CD4-positive, alpha-beta T cell (primary cell): ENCODE results near the gene TUB. TPM values are rescaled to one million over a fixed set of nuclear protein-coding genes. Genes with fewer than 3 reads are reported as not detected.

Source experiments
- ATAC-seq: fragments of 200-7000 bp; cut with Tn5 transposase; one replicate; pipeline ENCODE4 v1.10.0; 2022; ENCODE audit warnings: mild to moderate bottlenecking; ENCODE audit not compliant: poor library complexity
- CTCF ChIA-PET: fragments of 350-600 bp; sonication (Branson Sonifier 250); formaldehyde crosslinking; loops from one replicate; lab custom pipeline; 2021; ENCODE audit warnings: antibody characterized with exemption, inconsistent platforms; lab: Charles Lee
- POLR2A ChIA-PET: fragments of 350-600 bp; sonication (Branson Sonifier 250); formaldehyde crosslinking; loops from one replicate; lab custom pipeline; 2021; ENCODE audit warnings: antibody characterized with exemption, inconsistent platforms; lab: Charles Lee
- DNase-seq, 14 experiments: peaks; one replicate each; pipeline ENCODE4 v3.0.0-alpha.2; 2013 to 2020; ENCODE audit warnings: mixed read lengths in 2 of 14
- H3K27ac ChIP-seq, 2 donors: one replicate each; pipeline versions ENCODE4 v1.5.1 to v1.7.0; 2013; ENCODE audit warnings: low read length in 2 of 2, low read depth in 1 of 2, mild to moderate bottlenecking in 1 of 2
- H3K27me3 ChIP-seq, 2 experiments: 1 replicate in 1 of 2; 2 replicates in 1 of 2; pipeline versions ENCODE4 v1.6.1 to v1.7.0; 2013; ENCODE audit warnings: low read length in 2 of 2, control low read depth in 1 of 2, mild to moderate bottlenecking in 1 of 2, moderate library complexity in 1 of 2; ENCODE audit not compliant: insufficient read depth in 2 of 2, control insufficient read depth in 1 of 2
- H3K36me3 ChIP-seq: one replicate; pipeline ENCODE4 v1.6.1; 2013; ENCODE audit warnings: low read length, control low read depth; ENCODE audit not compliant: insufficient read depth
- H3K4me1 ChIP-seq: one replicate; pipeline ENCODE4 v1.6.1; 2013; ENCODE audit warnings: low read length, control low read depth; ENCODE audit not compliant: insufficient read depth
- H3K4me3 ChIP-seq: one replicate; pipeline ENCODE4 v1.5.1; 2013; ENCODE audit warnings: mild to moderate bottlenecking, low read length, moderate library complexity
- H3K9me3 ChIP-seq, 2 experiments: 1 replicate in 1 of 2; 2 replicates in 1 of 2; pipeline versions ENCODE4 v1.6.1 to v1.7.0; 2013; ENCODE audit warnings: low read length in 2 of 2, mild to moderate bottlenecking in 2 of 2, control low read depth in 1 of 2, moderate library complexity in 1 of 2; ENCODE audit not compliant: control insufficient read depth in 1 of 2, insufficient read depth in 1 of 2
- H3K27ac Mint-ChIP-seq: one replicate; pipeline ENCODE4 v1.8.0; 2020; ENCODE audit warnings: mixed read lengths
- H3K27me3 Mint-ChIP-seq: one replicate; pipeline ENCODE4 v1.8.0; 2021; ENCODE audit warnings: mixed read lengths
- H3K36me3 Mint-ChIP-seq: one replicate; pipeline ENCODE4 v1.8.0; 2021; ENCODE audit warnings: low read depth, mixed read lengths
- H3K4me1 Mint-ChIP-seq: one replicate; pipeline ENCODE4 v1.8.0; 2021; ENCODE audit warnings: low read depth, mixed read lengths
- H3K4me3 Mint-ChIP-seq: one replicate; pipeline ENCODE4 v1.8.0; 2020; ENCODE audit warnings: mild to moderate bottlenecking, mixed read lengths
- H3K9me3 Mint-ChIP-seq: one replicate; pipeline ENCODE4 v1.8.0; 2020; ENCODE audit warnings: mixed read lengths
- intact Hi-C, 2 experiments: fragments of 100-400 bp; cut with DNase I in 1 of 2; cut with micrococcal nuclease in 1 of 2; formaldehyde crosslinking; loops; one replicate each; pipeline versions ENCODE4 v1.15.1 to v1.9.0; 2023 to 2025; cut with DNase I, micrococcal nuclease
- total RNA-seq, 174 experiments: library from RNA in 2 of 174; stranded (reverse) in 2 of 174; gene quantifications; one replicate each; pipeline ENCODE4 v1.2.3 and lab custom pipeline; 2021 to 2026
- TF ChIP-seq, protein P1 (sequence below): fragments of 200-600 bp; IDR thresholded peaks from one replicate; pipeline ENCODE4 v1.8.0; 2022; ENCODE audit warnings: antibody characterized with exemption, mild to moderate bottlenecking

The TUB gene
- total RNA-seq, 2 experiments from 2014 or later = 0.08 TPM; not detected in 1

DNA sequence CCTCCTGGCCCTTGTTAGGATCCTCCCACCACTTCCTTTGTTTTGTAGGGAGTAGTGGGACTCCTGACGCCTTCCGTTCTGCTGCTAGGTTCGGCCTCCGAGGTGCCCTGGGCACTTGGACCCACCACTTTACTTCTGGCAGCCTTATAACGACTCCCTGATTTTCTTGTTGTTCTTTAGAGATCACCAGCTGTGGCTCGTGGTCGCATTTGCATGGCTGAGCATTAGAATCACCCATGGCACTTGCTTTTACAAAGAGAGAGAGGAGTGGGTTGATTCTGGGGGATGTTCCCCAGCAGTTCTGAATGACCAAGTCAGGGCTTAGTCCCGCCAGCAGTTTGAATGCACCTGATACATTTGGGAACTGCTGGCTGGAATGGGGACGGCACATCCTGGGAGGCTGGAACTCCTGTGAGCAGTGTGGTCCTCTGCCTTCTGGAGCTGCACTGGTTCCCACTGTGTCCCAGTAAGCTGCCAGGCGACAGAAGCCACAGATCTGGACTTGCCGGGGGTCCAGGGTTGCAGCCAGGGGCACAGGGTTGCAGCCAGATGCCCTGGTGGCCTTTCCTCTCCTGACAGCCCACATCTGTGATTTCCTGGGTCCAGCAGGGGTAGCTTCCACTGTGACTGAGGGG lies 4.1 kb downstream of the TUB start:
- H3K27me3 Mint-ChIP-seq = peaks cover 59% of the 10 kb centered on the region
- DNase-seq = no peak
- ATAC-seq = no peak
- no peaks in the 10 kb centered on the region for H3K36me3 Mint-ChIP-seq
- no peaks in the 10 kb centered on the region for H3K9me3 Mint-ChIP-seq
- no peak overlapping the region for H3K4me3 Mint-ChIP-seq
- peaks cover 4% of the 10 kb centered on the region for H3K4me1 Mint-ChIP-seq
- no peak overlapping the region for H3K4me3 ChIP-seq
- TF ChIP-seq, protein P1, sequence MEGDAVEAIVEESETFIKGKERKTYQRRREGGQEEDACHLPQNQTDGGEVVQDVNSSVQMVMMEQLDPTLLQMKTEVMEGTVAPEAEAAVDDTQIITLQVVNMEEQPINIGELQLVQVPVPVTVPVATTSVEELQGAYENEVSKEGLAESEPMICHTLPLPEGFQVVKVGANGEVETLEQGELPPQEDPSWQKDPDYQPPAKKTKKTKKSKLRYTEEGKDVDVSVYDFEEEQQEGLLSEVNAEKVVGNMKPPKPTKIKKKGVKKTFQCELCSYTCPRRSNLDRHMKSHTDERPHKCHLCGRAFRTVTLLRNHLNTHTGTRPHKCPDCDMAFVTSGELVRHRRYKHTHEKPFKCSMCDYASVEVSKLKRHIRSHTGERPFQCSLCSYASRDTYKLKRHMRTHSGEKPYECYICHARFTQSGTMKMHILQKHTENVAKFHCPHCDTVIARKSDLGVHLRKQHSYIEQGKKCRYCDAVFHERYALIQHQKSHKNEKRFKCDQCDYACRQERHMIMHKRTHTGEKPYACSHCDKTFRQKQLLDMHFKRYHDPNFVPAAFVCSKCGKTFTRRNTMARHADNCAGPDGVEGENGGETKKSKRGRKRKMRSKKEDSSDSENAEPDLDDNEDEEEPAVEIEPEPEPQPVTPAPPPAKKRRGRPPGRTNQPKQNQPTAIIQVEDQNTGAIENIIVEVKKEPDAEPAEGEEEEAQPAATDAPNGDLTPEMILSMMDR = no peak
- H3K27me3 ChIP-seq = peaks cover 25 to 31% of the 10 kb centered on the region in 2 experiments
- CTCF ChIA-PET = no interaction called here
- no peak overlapping the region for H3K27ac Mint-ChIP-seq
- peaks cover 10% of the 10 kb centered on the region for H3K4me1 ChIP-seq
- intact Hi-C loops = no loop called here
- no peaks in the 10 kb centered on the region for H3K36me3 ChIP-seq
- POLR2A ChIA-PET = no interaction called here
- no peak overlapping the region for H3K27ac ChIP-seq
- H3K9me3 ChIP-seq = no peaks in the 10 kb centered on the region

DNA sequence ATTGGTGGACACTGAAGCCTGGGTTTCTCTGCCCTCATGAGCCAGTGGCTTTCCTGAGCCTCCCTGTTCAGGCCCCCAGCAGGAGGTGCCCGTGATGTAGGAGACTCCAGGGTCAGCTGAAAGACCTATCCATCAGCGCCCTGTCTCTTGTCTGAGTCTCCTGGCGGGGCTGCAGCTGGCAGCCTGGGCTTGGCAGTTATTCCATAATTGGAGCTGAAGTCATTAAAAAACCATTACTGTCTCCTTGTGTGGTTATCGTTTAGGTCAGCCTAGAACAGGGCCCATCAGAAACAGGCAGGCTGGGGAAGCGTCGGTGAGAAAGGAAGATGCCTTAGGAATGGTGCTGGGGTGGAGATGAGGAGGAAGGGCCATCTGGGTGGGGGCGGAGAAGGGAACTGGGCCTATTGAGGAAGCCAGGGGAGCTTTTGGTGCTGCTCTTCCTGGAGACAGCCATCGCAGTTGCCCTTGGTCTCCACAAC lies 5.0 kb downstream of the TUB start:
- POLR2A ChIA-PET = no interaction called here
- Histone ChIP-seq H3K4me1 (peaks cover 6% of the 10 kb centered on the region), H3K27ac (no peak overlapping the region), H3K27me3 (peaks cover 19 to 29% of the 10 kb centered on the region in 2 experiments), H3K4me3 (no peak overlapping the region), H3K9me3 (no peaks in the 10 kb centered on the region), H3K36me3 (no peaks in the 10 kb centered on the region)
- no peaks in the 10 kb centered on the region for H3K9me3 Mint-ChIP-seq
- DNase-seq (no peak), ATAC-seq (no peak)
- H3K36me3 Mint-ChIP-seq = no peaks in the 10 kb centered on the region
- H3K27ac Mint-ChIP-seq = no peak overlapping the region
- H3K27me3 Mint-ChIP-seq = peaks cover 52% of the 10 kb centered on the region
- CTCF ChIA-PET = no interaction called here
- H3K4me3 Mint-ChIP-seq = no peak overlapping the region
- intact Hi-C loops = no loop called here
- peaks cover 4% of the 10 kb centered on the region for H3K4me1 Mint-ChIP-seq
- TF ChIP-seq, protein P1 = no peak

DNA sequence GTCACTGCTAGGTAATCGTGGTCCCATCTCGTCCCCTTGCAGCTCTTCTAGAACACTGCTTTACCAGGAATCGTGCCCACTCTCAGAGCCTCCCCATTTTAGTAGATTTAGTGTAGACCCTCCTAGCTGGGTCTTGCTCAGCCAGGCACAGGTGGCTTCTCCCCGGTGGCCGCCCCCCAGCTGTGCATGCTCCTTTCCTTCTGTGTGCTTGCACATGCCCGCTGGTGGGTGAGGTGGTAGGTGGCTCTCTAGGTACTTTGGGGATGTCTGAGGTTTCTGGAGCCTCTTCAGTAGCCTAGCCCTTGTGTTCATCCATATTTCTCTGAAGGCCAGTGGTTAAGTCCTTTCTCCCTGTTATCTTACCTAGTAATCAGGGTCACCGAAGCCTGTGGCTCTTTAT lies 5.6 kb downstream of the TUB start:
- Histone ChIP-seq H3K27me3 (peaks cover 17 to 27% of the 10 kb centered on the region in 2 experiments), H3K4me1 (peaks cover 3% of the 10 kb centered on the region)
- POLR2A ChIA-PET = no interaction called here

More for the DNA sequence above, 5.6 kb downstream of the TUB start:
- CTCF ChIA-PET = no interaction called here
- Histone ChIP-seq H3K4me3 (no peak overlapping the region), H3K27ac (no peak overlapping the region), H3K9me3 (no peaks in the 10 kb centered on the region), H3K36me3 (no peaks in the 10 kb centered on the region)
- H3K36me3 Mint-ChIP-seq = no peaks in the 10 kb centered on the region
- H3K4me3 Mint-ChIP-seq = no peak overlapping the region
- H3K27me3 Mint-ChIP-seq = peaks cover 52% of the 10 kb centered on the region
- no peak for DNase-seq
- H3K4me1 Mint-ChIP-seq = peaks cover 7% of the 10 kb centered on the region
- H3K9me3 Mint-ChIP-seq = no peaks in the 10 kb centered on the region
- no peak for ATAC-seq
- TF ChIP-seq, protein P1 = no peak
- no peak overlapping the region for H3K27ac Mint-ChIP-seq
- intact Hi-C loops = no loop called here
